Thymus (tissue), 14 donors: Measurements from ENCODE around the gene SLC51B. TPM values are rescaled to one million over a fixed set of nuclear protein-coding genes. Genes with fewer than 3 reads are reported as not detected.
"Not testable (repeated sequence)": the region's sequence is repeated elsewhere in the genome, so short reads cannot be mapped to it uniquely, and the experiment has no call there.

Experiments
- DNase-seq, 9 donors: peaks; one replicate each; pipeline ENCODE4 v3.0.0-alpha.2; 2013; ENCODE audit warnings: low spot score in 9 of 9, low read depth in 6 of 9, missing footprints in 1 of 9
- H3K27ac ChIP-seq, 2 donors: one replicate each; pipeline ENCODE4 v1.5.1; 2013; ENCODE audit warnings: control low read depth in 1 of 2, low read depth in 1 of 2, low read length in 1 of 2, mild to moderate bottlenecking in 1 of 2, moderate library complexity in 1 of 2
- H3K27me3 ChIP-seq, 2 donors: one replicate each; pipeline ENCODE4 v1.5.1; 2013; ENCODE audit warnings: low read length in 1 of 2; ENCODE audit not compliant: control insufficient read depth in 2 of 2, insufficient read depth in 1 of 2
- H3K36me3 ChIP-seq, 2 donors: one replicate each; pipeline ENCODE4 v1.5.1; 2013; ENCODE audit warnings: low read length in 1 of 2, mild to moderate bottlenecking in 1 of 2, moderate library complexity in 1 of 2; ENCODE audit not compliant: control insufficient read depth in 2 of 2, insufficient read depth in 2 of 2
- H3K4me1 ChIP-seq, 2 donors: one replicate each; pipeline ENCODE4 v1.5.1; 2013; ENCODE audit warnings: low read length in 2 of 2; ENCODE audit not compliant: control insufficient read depth in 2 of 2, insufficient read depth in 2 of 2
- H3K4me3 ChIP-seq, 2 donors: one replicate each; pipeline ENCODE4 v1.5.1; 2013; ENCODE audit warnings: low read length in 2 of 2, control low read depth in 1 of 2, mild to moderate bottlenecking in 1 of 2
- H3K9me3 ChIP-seq, 2 donors: one replicate each; pipeline ENCODE4 v1.5.1; 2013; ENCODE audit warnings: low read length in 1 of 2, mild to moderate bottlenecking in 1 of 2; ENCODE audit not compliant: control insufficient read depth in 2 of 2, insufficient read depth in 1 of 2
- WGBS: extraction: QIAGEN DNeasy Blood & Tissue Kit; methylation state at CpG from one replicate; pipeline ENCODE4 v1.1.7; 2013; 5-methylcytosine and 5-hydroxymethylcytosine counted together
- long read RNA-seq, 10 donors: transcript quantifications; one replicate each; lab custom pipeline, GENCODE V29; 2026
- polyA plus RNA-seq: library from polyadenylated mRNA; stranded (reverse); fragments of 200-250 nt; gene quantifications from one replicate; pipeline ENCODE4 v1.2.3, GENCODE V29; 2013
- total RNA-seq: library from RNA; stranded (reverse); fragments of 120-200 nt; gene quantifications from one replicate; pipeline ENCODE4 v1.2.4, GENCODE V29; 2013
- donor health status: healthy.

The SLC51B gene
- total RNA-seq = not detected
- 0.16 TPM for polyA plus RNA-seq
- long read RNA-seq, donor 1 = 0 reads
- long read RNA-seq, donor 2 = 0 reads
- long read RNA-seq, donor 3 = 0 reads
- long read RNA-seq, donor 4 = 0 reads
- long read RNA-seq, donor 5 = 0 reads
- long read RNA-seq, donor 6, partial matches to known transcripts = 0 of 1 reads
- long read RNA-seq, donor 6, other reads (novel, unspliced or antisense) = 0 of 1 reads
- long read RNA-seq, donor 7 = 0 reads
- long read RNA-seq, donor 8 = 0 reads
- long read RNA-seq, donor 9 = 0 reads
- long read RNA-seq, donor 10 = 0 reads

DNA sequence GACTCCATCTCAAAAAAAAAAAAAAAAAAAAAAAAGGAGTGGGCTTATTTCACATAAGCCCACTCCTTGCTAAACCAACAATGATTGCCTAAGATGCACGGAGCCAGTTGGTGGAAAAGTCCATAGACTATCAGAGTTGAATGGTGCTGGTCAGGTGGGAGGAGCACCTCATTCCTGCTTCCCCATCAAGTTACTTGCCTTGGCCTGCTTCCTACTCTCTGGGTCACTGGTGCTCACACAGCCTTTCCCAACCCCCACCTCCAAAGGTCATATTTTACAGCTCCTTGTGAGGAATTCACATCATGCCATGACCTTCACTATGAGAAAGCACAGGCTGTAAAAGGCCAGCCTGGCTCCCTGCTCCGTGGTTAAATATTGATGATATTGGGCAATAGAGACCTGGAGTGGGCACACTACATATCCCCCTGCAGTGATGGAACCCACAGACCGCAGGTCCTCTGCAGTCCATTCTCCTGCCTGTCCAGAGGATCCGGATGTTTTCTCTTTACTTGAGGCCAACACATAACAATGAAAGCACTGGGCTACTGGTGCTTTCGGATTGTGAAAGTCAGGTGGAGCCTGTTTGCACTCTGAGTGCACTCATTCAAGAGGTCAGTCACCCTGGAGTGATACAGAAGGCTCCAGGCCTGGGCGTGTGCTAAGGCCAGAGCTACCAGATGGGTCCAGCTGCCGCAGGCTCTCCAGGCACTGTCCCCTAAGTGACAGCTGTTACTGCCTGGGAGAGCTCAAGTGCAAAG lies at the start of gene SLC51B:
Gene SLC51B (plus strand): TSS at position 664 of the 758 bp plus-strand sequence. CDS start 4,618 bp downstream, outside the sequence.
- DNase-seq = no peak

DNA sequence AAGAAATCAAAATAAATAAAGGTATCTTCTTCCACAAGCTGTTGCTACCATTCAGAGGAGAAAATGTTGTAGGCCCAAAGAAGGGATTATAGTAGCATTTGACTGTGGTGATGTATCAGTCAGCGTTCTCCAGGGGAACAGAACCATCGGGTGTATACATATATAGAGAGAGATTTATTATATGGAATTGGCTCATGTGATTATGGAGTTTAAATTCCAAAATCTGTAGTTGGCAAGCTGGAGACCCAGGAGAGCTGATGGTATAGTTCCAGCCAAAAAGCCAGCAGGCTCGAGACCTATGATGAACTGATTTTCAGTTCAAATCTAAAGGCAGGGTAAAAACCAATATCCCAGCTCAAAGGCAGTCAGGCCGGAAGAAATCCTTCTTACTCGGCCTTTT lies 48.1 kb upstream of the SLC51B start:
- no peak overlapping the region for H3K27ac ChIP-seq
- no peaks in the 10 kb centered on the region for H3K27me3 ChIP-seq
- WGBS = 87% methylated on average over 5 of the region's 5 CpGs
- H3K4me3 ChIP-seq = no peak overlapping the region
- H3K36me3 ChIP-seq = no peaks in the 10 kb centered on the region
- no peaks in the 10 kb centered on the region for H3K4me1 ChIP-seq
- H3K9me3 ChIP-seq = no peaks in the 10 kb centered on the region
- no peak for DNase-seq

More for the DNA sequence above, at the start of gene SLC51B:
- Histone ChIP-seq H3K9me3 (no peaks in the 10 kb centered on the region), H3K4me3 (no peak within 1 kb of the TSS), H3K27ac (no peak within 1 kb of the TSS), H3K27me3 (peaks cover 0 to 4% of the 10 kb centered on the region in 2 donors), H3K4me1 (peaks cover 0 to 9% of the 10 kb centered on the region in 2 donors), H3K36me3 (no peaks in the 10 kb centered on the region)
- WGBS = 97% methylated on average over 7 of the region's 7 CpGs

DNA sequence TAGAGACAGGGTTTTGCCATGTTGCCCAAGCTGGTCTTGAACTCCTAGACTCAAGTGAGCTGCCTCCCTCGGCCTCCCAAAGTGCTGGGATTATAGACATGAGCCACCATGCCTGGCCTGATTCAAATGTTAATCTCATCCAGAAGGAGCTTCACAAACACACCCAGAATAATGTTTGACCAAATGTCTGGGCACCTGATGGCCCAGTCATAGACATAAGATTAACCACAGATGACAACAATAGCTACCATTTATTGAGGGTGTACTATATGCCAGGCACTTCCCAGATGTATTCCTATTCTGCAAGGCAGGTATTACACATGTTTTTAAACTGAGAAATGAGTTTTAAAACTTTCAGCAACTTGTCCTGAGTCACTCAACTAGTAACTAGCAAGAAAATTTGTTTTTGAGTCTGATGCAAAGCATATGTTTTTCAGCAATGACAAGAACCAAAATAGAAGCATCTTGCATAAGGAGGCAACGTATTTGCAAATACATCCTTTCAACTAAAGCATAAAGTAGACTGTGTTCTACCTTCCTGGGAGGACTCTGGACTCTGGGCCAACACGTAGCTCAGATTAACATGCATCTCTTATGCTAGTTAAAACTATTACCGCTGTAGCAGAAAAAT lies 47.3 kb upstream of the SLC51B start:
- no peak for DNase-seq
- 97% methylated on average over 4 of the region's 4 CpGs for WGBS
- Histone ChIP-seq H3K4me1 (no peaks in the 10 kb centered on the region), H3K27ac (no peak overlapping the region), H3K4me3 (no peak overlapping the region), H3K36me3 (no peaks in the 10 kb centered on the region), H3K27me3 (no peaks in the 10 kb centered on the region), H3K9me3 (no peaks in the 10 kb centered on the region)

DNA sequence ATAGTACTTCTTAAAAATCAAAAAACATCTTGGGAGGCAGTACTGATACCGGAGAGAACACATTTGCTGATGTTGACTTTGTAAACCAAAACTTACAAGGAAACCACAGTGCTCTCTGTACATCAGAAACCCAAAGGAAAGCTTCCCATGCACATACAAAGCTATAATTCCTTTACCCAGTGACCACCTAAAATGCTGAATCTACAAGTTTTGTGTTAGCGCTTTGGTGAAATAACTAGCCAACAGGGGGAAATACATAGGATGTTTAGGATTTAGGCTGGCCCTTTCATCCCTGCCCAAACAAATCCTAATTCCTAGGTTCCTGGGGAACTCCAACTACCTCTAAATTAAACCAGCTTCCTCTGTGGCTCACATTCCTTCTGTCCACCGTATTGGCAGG lies 40.2 kb upstream of the SLC51B start:
- peaks cover 0 to 3% of the 10 kb centered on the region in 2 donors for H3K36me3 ChIP-seq

DNA sequence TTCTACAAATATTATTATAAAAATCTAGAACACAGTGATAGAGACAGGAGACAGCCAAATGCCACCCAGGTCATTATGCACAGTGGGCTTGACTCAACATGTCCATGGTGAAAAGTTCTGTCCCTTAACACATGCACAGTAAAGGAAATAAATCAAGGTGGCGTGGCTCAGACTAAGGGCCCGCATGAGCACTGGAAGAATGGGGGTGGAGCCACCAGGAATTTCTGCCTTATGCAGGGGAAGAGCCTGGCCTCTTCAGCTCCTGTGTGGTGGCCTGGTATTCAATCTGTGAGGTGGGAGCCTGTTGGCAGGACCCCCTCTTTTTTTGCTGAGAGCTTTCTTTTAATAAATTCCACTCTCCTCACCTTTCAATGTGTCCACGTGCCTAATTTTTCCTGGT lies 38.3 kb upstream of the SLC51B start:
- H3K4me3 ChIP-seq = no peak overlapping the region
- H3K9me3 ChIP-seq = no peaks in the 10 kb centered on the region
- peaks cover 5 to 6% of the 10 kb centered on the region in 2 donors for H3K36me3 ChIP-seq
- no peak for DNase-seq
- H3K27ac ChIP-seq = no peak overlapping the region
- no peaks in the 10 kb centered on the region for H3K27me3 ChIP-seq
- WGBS = 97% methylated on average over 3 of the region's 3 CpGs
- H3K4me1 ChIP-seq = no peaks in the 10 kb centered on the region

More for the DNA sequence above, 40.2 kb upstream of the SLC51B start:
- WGBS = 97% methylated on average over 3 of the region's 3 CpGs
- Histone ChIP-seq H3K4me1 (no peaks in the 10 kb centered on the region), H3K27ac (no peak overlapping the region), H3K9me3 (no peaks in the 10 kb centered on the region), H3K27me3 (no peaks in the 10 kb centered on the region), H3K4me3 (no peak overlapping the region)
- no peak for DNase-seq

DNA sequence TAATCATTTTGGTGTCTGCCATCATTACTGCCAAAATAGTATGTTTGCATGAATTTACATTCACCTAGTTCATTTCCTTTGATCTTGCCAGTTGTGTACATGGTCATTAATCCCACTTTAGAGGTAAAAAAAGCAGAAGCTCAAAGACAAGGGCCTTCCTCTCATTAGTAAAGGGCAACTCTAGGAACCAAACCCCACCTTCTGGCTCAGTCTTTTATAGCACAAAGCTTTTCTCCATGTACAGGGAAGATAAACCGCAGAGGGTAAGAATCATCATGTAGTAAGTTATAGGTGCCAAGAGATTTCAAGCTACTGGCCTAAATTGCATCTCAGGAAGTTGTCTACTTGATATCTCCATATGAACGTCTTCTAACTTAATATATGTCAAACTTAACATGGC lies 36.2 kb upstream of the SLC51B start:
- H3K36me3 ChIP-seq = peaks cover 15 to 20% of the 10 kb centered on the region in 2 donors
- no peaks in the 10 kb centered on the region for H3K4me1 ChIP-seq
- H3K4me3 ChIP-seq = no peak overlapping the region
- H3K27me3 ChIP-seq = no peaks in the 10 kb centered on the region
- DNase-seq = no peak
- 70% methylated on average over 2 of the region's 2 CpGs for WGBS
- no peak overlapping the region for H3K27ac ChIP-seq
- peaks cover 3 to 5% of the 10 kb centered on the region in 2 donors for H3K9me3 ChIP-seq

DNA sequence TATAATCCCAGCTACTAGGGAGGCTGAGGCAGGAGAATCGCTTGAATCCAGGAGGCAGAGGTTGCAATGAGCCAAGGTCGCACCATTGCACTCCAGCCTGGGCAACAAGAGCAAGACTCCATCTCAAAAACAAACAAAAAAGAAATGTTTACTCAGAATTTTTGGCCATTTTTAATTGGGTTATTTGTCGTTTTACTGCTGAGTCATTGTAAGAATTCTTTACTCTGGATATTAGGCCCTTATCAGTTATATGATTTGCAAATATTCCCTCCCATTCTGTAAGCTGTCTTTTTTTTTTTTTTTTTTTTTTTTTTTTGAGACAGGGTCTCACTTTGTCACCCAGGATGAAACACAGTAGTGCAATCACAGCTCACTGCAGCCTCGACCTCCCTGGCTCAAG lies 34.0 kb upstream of the SLC51B start:
- not testable (repeated sequence) for DNase-seq, H3K27me3 ChIP-seq, H3K27ac ChIP-seq, H3K4me1 ChIP-seq, H3K9me3 ChIP-seq, H3K4me3 ChIP-seq
- peaks cover 22 to 27% of the 10 kb centered on the region in 2 donors for H3K36me3 ChIP-seq
- WGBS = 99% methylated on average over 4 of the region's 4 CpGs

DNA sequence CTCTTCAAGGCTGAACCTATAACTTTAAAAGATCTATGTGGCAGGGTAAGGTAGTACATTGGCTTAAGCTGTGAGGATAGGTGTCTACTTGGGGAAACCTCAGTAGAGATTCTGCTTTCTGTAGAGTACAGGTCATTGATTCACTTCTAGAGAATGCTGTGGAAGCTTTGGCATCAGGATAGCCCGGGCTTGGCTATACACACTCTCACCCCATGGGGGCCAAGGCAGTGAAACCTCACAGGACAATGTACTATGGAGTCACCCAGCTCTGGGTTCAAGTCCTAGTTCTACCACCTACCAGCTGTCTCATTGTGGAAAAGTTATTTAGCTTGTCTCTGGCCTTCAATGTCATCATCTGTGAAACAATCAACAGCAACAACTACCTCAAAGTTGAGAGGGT lies 24.8 kb upstream of the SLC51B start:
- no peaks in the 10 kb centered on the region for H3K9me3 ChIP-seq
- H3K27ac ChIP-seq = no peak overlapping the region
- no peak overlapping the region for H3K4me3 ChIP-seq
- no peak for DNase-seq
- H3K4me1 ChIP-seq = no peaks in the 10 kb centered on the region
- WGBS = 100% methylated on average over 1 of the region's 1 CpG
- no peaks in the 10 kb centered on the region for H3K27me3 ChIP-seq
- H3K36me3 ChIP-seq = peaks cover 8 to 40% of the 10 kb centered on the region in 2 donors

DNA sequence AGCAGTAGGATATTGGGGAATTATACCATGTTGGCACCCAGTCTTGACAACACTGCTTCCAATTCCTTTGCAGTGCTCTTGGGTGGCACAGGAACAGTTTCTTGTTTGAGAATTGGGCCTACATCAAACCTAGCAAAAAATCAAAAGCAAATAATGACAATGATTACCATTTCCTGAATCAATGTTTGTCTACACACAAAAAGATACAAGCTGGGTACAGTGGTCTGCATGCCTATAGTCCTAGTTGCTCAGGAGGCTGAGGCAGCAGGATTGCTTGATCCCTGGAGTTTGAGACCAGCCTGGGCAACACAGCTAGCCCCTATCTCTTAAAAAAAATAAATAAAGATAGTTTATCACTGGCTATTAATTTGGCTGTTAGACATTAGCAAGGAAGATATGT lies 23.7 kb upstream of the SLC51B start:
- H3K27me3 ChIP-seq = no peaks in the 10 kb centered on the region
- no peaks in the 10 kb centered on the region for H3K4me1 ChIP-seq
- no peak overlapping the region for H3K27ac ChIP-seq
- no peak overlapping the region for H3K4me3 ChIP-seq
- H3K9me3 ChIP-seq = no peaks in the 10 kb centered on the region
- no peak for DNase-seq
- peaks cover 11 to 41% of the 10 kb centered on the region in 2 donors for H3K36me3 ChIP-seq
